ENCODE results near the gene DDRGK1. TPM values are rescaled to one million over a fixed set of nuclear protein-coding genes. Genes with fewer than 3 reads are reported as not detected.

DDRGK1 gene
- total RNA-seq, 2 donors from 2014 or later: 60.9 to 90.9 TPM

GRCh38 chr20:3210346-3210745 is 5.9 kb upstream of the DDRGK1 start:
- H3K4me1 ChIP-seq (ENCODE audit: control insufficient read depth in 1 of 2, low read depth in 2 of 2): peaks cover 8 to 17% of the 10 kb centered on the region in 2 donors
- H3K36me3 ChIP-seq: no peaks in the 10 kb centered on the region
- H3K9me3 ChIP-seq: no peaks in the 10 kb centered on the region
- no peak for ATAC-seq (ENCODE audit: insufficient number of reproducible peaks, low FRiP score, low read depth)
- DNase-seq (ENCODE audit: low spot score): no peak
- H3K27ac ChIP-seq: no peak overlapping the region
- TF ChIP-seq, protein P1, sequence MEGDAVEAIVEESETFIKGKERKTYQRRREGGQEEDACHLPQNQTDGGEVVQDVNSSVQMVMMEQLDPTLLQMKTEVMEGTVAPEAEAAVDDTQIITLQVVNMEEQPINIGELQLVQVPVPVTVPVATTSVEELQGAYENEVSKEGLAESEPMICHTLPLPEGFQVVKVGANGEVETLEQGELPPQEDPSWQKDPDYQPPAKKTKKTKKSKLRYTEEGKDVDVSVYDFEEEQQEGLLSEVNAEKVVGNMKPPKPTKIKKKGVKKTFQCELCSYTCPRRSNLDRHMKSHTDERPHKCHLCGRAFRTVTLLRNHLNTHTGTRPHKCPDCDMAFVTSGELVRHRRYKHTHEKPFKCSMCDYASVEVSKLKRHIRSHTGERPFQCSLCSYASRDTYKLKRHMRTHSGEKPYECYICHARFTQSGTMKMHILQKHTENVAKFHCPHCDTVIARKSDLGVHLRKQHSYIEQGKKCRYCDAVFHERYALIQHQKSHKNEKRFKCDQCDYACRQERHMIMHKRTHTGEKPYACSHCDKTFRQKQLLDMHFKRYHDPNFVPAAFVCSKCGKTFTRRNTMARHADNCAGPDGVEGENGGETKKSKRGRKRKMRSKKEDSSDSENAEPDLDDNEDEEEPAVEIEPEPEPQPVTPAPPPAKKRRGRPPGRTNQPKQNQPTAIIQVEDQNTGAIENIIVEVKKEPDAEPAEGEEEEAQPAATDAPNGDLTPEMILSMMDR (IDR thresholded peaks at IDR 0.05): no peak
- H3K4me3 ChIP-seq: peak overlapping the region; percentile 95
- no peaks in the 10 kb centered on the region for H3K27me3 ChIP-seq (replicated peaks; ENCODE audit: insufficient read depth)

GRCh38 chr20:3209946-3210317 is 5.5 kb upstream of the DDRGK1 start:
- Histone ChIP-seq H3K27ac (peak overlapping the region in 1 of 2 donors; percentile 78), H3K4me3 (peak overlapping the region; percentile 95), H3K4me1 (ENCODE audit: control insufficient read depth in 1 of 2, low read depth in 2 of 2) (peaks cover 8 to 17% of the 10 kb centered on the region in 2 donors), H3K9me3 (no peaks in the 10 kb centered on the region), H3K36me3 (no peaks in the 10 kb centered on the region), H3K27me3 (replicated peaks; ENCODE audit: insufficient read depth) (no peaks in the 10 kb centered on the region)
- ATAC-seq (ENCODE audit: insufficient number of reproducible peaks, low FRiP score, low read depth): no peak
- no peak for DNase-seq (ENCODE audit: low spot score)
- TF ChIP-seq, protein P1 (IDR thresholded peaks at IDR 0.05): no peak

DNA sequence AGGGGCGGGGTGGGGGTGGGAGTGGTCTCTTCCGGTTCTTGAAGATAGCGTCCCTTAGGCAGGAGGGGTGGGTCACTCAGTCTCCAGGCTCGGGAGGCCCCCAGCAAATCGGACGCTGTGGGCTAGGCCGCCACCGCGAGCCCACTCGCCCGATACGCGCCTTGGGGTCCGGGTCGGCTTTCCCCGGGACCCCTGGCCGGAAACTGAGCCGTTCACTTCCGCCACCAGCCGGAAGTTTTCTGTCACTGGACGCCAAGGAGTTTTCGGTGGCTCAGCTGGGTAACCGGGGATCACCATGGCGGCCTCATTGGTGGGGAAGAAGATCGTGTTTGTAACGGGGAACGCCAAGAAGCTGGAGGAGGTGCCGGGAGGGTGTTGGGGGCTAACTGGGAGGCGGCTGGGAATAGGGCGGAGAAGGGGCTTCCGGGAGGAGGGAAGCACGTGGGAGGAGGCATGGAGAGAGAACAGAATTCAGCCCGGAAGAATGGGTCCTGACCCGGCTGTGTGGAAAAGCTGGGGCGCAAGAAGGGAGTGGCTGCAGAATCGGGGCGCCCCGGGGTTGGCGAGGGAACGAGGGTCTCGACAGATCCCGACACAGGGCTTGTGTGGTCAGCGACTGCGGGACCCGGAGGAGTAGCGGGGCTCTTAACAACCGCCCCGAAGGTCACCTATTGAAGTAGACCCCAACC is 4.9 kb upstream of the DDRGK1 start, which contains the start of gene ITPA:
Gene ITPA, plus strand, starts transcription at position 242 of the 689 bp plus-strand sequence. Its CDS starts 54 bp downstream, at position 296.
- TF ChIP-seq, protein P1 (IDR thresholded peaks at IDR 0.05): no peak
- H3K4me3 ChIP-seq: peak within 1 kb of the TSS; percentile 95
- ATAC-seq (ENCODE audit: insufficient number of reproducible peaks, low FRiP score, low read depth): no peak
- no peaks in the 10 kb centered on the region for H3K9me3 ChIP-seq
- no peaks in the 10 kb centered on the region for H3K36me3 ChIP-seq
- peak within 1 kb of the TSS; percentile 78 to 81 for H3K27ac ChIP-seq
- DNase-seq (ENCODE audit: low spot score): no peak
- peaks cover 8 to 17% of the 10 kb centered on the region in 2 donors for H3K4me1 ChIP-seq (ENCODE audit: control insufficient read depth in 1 of 2, low read depth in 2 of 2)
- no peaks in the 10 kb centered on the region for H3K27me3 ChIP-seq (replicated peaks; ENCODE audit: insufficient read depth)

GRCh38 chr20:3208786-3209256 is 4.3 kb upstream of the DDRGK1 start:
- Histone ChIP-seq H3K4me3 (peak overlapping the region; percentile 95), H3K27ac (peak overlapping the region; percentile 78 to 81), H3K36me3 (no peaks in the 10 kb centered on the region), H3K9me3 (no peaks in the 10 kb centered on the region), H3K4me1 (ENCODE audit: control insufficient read depth in 1 of 2, low read depth in 2 of 2) (peaks cover 8 to 17% of the 10 kb centered on the region in 2 donors), H3K27me3 (replicated peaks; ENCODE audit: insufficient read depth) (no peaks in the 10 kb centered on the region)
- ATAC-seq (ENCODE audit: insufficient number of reproducible peaks, low FRiP score, low read depth) (no peak), DNase-seq (ENCODE audit: low spot score) (no peak)
- TF ChIP-seq, protein P1 (IDR thresholded peaks at IDR 0.05): no peak

GRCh38 chr20:3203315-3204123 is 963 bp downstream of the DDRGK1 start:
- no peaks in the 10 kb centered on the region for H3K9me3 ChIP-seq
- ATAC-seq (ENCODE audit: insufficient number of reproducible peaks, low FRiP score, low read depth) (peak; percentile 19), DNase-seq (ENCODE audit: low spot score) (no peak)
- H3K36me3 ChIP-seq: peaks cover 18% of the 10 kb centered on the region
- H3K27me3 ChIP-seq (replicated peaks; ENCODE audit: insufficient read depth): no peaks in the 10 kb centered on the region
- TF ChIP-seq, protein P1 (IDR thresholded peaks at IDR 0.05): no peak
- H3K4me1 ChIP-seq (ENCODE audit: control insufficient read depth in 1 of 2, low read depth in 2 of 2): peaks cover 3 to 20% of the 10 kb centered on the region in 2 donors
- peak overlapping the region; percentile 78 to 88 for H3K27ac ChIP-seq
- H3K4me3 ChIP-seq: peak overlapping the region; percentile 84
